ENCODE data around the gene DTWD1. TPM values are rescaled to one million over a fixed set of nuclear protein-coding genes. Genes with fewer than 3 reads are reported as not detected.

DTWD1 gene
- total and polyA plus RNA-seq, 10 of the 15 experiments (the other 5 are each of a cell fraction or from before 2014, with no cell fraction given): 13.9 to 32.0 (median 19.3) TPM

- ChIA-PET SMC1A (ENCODE audit: uncharacterized antibody, unreplicated experiment) (interaction anchor here (0.6 kb wide), 1 partner anchor 741 kb away, joined by 3 read pairs; no protein-coding TSS in a partner anchor), RAD21 (ENCODE audit: unreplicated experiment) (interaction anchor here (1.0 kb wide), 1 partner anchor 33 kb away, joined by 4 read pairs; no protein-coding TSS in a partner anchor), POLR2A (interaction anchor here (0.7 kb wide), 1 partner anchor 162 kb away, joined by 3 read pairs; no protein-coding TSS in a partner anchor), CTCF (no interaction called here)
- Histone ChIP-seq H3K4me2 (ENCODE audit: control insufficient read depth, insufficient read depth) (peak overlapping the region; percentile 64), H3K79me2 (ENCODE audit: control insufficient read depth, insufficient read depth, low read length) (peaks cover 24% of the 10 kb centered on the region), H3K9ac (ENCODE audit: control insufficient read depth, insufficient read depth, low read length) (peak overlapping the region; percentile 97), H3K27ac (ENCODE audit: control insufficient read depth, insufficient read depth) (peak overlapping the region; percentile 88), H3K4me1 (ENCODE audit: control insufficient read depth, insufficient read depth, low read length) (no peaks in the 10 kb centered on the region), H3K4me3 (peak overlapping the region; percentile 95), H3K27me3 (replicated peaks in 1 of 2; ENCODE audit: control insufficient read depth in 2 of 2, insufficient read depth in 2 of 2, low read length in 1 of 2) (no peaks in the 10 kb centered on the region), H4K20me1 (ENCODE audit: control insufficient read depth, insufficient read depth) (no peaks in the 10 kb centered on the region), H3K36me3 (ENCODE audit: control insufficient read depth in 2 of 2, insufficient read depth in 2 of 2, low read length in 1 of 2) (no peaks in the 10 kb centered on the region), H3K9me3 (replicated peaks; ENCODE audit: control insufficient read depth, insufficient read depth, low read length) (peaks cover 8% of the 10 kb centered on the region), H2AFZ (ENCODE audit: control insufficient read depth, low read depth, low read length) (peak overlapping the region; percentile 89)
- DNase-seq (ENCODE audit: low read depth, low spot score): no peak
- TF ChIP-seq MXI1 (IDR thresholded peaks at IDR 0.05; ENCODE audit: low read depth, low read length): no peak
- TF ChIP-seq NFYB (IDR thresholded peaks at IDR 0.05; ENCODE audit: insufficient read depth, low read depth, low read length): no peak
- TF ChIP-seq FOXK2 (IDR thresholded peaks at IDR 0.05): no peak
- TF ChIP-seq, protein P1, sequence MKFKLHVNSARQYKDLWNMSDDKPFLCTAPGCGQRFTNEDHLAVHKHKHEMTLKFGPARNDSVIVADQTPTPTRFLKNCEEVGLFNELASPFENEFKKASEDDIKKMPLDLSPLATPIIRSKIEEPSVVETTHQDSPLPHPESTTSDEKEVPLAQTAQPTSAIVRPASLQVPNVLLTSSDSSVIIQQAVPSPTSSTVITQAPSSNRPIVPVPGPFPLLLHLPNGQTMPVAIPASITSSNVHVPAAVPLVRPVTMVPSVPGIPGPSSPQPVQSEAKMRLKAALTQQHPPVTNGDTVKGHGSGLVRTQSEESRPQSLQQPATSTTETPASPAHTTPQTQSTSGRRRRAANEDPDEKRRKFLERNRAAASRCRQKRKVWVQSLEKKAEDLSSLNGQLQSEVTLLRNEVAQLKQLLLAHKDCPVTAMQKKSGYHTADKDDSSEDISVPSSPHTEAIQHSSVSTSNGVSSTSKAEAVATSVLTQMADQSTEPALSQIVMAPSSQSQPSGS (IDR thresholded peaks at IDR 0.05; ENCODE audit: low read length): 0 out of 2 replicates have a peak, but pooled peaks have one; percentile 8
- FAIRE-seq: no peak
- in situ Hi-C loops (cut with MboI) (loop anchor here (10.0 to 25.0 kb wide), 3 partner anchors 467 to 1284 kb away; partner anchors contain the start of genes COPS2, DUT and EID1), intact Hi-C loops (cut with micrococcal nuclease; ENCODE audit: unreplicated experiment) (loop anchor here (5.0 to 10.0 kb wide), 2 partner anchors 464 to 1287 kb away; partner anchors contain the start of genes COPS2 and DUT)
- no TSS peak for BruUV-seq (replicated peaks)
- peak; percentile 17; the same call in 1 of the 3 replicates for ATAC-seq
- WGBS (ENCODE audit: insufficient coverage, insufficient replicate concordance, low lambda C conversion rate, missing lambda C conversion rate): 19% methylated on average over 8 of the region's 8 CpGs
Measured at GRCh38 chr15:49621401-49621811, 558 bp downstream of the DTWD1 start.

DNA sequence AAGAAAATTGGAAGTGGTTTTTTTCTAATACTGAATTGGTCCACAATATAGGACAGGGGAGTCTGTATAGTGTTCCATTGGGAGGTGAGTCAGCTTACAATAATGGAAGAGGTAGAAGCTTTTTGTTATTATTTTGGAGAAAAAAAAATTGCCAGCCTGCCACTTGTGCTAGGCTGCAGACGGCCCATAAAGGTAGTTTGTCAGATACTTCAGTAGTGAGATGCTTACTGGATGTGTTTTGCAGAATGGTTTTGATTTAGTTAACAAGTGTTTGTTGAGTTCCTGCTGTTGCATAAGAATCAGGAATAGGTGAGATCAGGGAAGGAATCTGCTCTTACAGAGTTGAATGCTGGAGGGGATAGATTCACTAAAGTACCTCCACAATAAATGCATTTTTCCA, 1.0 kb downstream of the DTWD1 start:
- no peak for ATAC-seq
- TSS peak; percentile 74 for BruUV-seq (replicated peaks)
- WGBS (ENCODE audit: insufficient coverage, insufficient replicate concordance, low lambda C conversion rate, missing lambda C conversion rate): 9% methylated on average over 1 of the region's 1 CpG
- H3K27me3 ChIP-seq (replicated peaks in 1 of 2; ENCODE audit: control insufficient read depth in 2 of 2, insufficient read depth in 2 of 2, low read length in 1 of 2): no peaks in the 10 kb centered on the region
- H3K4me3 ChIP-seq: peak overlapping the region; percentile 95
- H3K4me1 ChIP-seq (ENCODE audit: control insufficient read depth, insufficient read depth, low read length): no peaks in the 10 kb centered on the region
- in situ Hi-C loops (cut with MboI): loop anchor here (10.0 to 25.0 kb wide), 3 partner anchors 467 to 1285 kb away; partner anchors contain the start of genes COPS2, DUT and EID1
- H3K79me2 ChIP-seq (ENCODE audit: control insufficient read depth, insufficient read depth, low read length): peaks cover 24% of the 10 kb centered on the region
- H3K9ac ChIP-seq (ENCODE audit: control insufficient read depth, insufficient read depth, low read length): peak overlapping the region; percentile 97
- H2AFZ ChIP-seq (ENCODE audit: control insufficient read depth, low read depth, low read length): peak overlapping the region; percentile 89; the same call in 1 of the 2 replicates
- no peaks in the 10 kb centered on the region for H3K36me3 ChIP-seq (ENCODE audit: control insufficient read depth in 2 of 2, insufficient read depth in 2 of 2, low read length in 1 of 2)
- H3K9me3 ChIP-seq (replicated peaks; ENCODE audit: control insufficient read depth, insufficient read depth, low read length): peaks cover 8% of the 10 kb centered on the region
- H4K20me1 ChIP-seq (ENCODE audit: control insufficient read depth, insufficient read depth): no peaks in the 10 kb centered on the region
- H3K4me2 ChIP-seq (ENCODE audit: control insufficient read depth, insufficient read depth): peak overlapping the region; percentile 64
- intact Hi-C loops (cut with micrococcal nuclease; ENCODE audit: unreplicated experiment): loop anchor here (5.0 to 10.0 kb wide), 2 partner anchors 465 to 1287 kb away; partner anchors contain the start of genes COPS2 and DUT
- CTCF ChIA-PET: no interaction called here
- FAIRE-seq: no peak
- H3K27ac ChIP-seq (ENCODE audit: control insufficient read depth, insufficient read depth): peak overlapping the region; percentile 88
- RAD21 ChIA-PET (ENCODE audit: unreplicated experiment): no interaction called here
- TF ChIP-seq IRF4 (IDR thresholded peaks at IDR 0.05; ENCODE audit: low read depth, low read length) (no peak), MLLT1 (IDR thresholded peaks at IDR 0.05) (no peak)
- TF ChIP-seq, protein P1 (IDR thresholded peaks at IDR 0.05; ENCODE audit: low read length): 0 out of 2 replicates have a peak, but pooled peaks have one; percentile 4
- TF ChIP-seq, protein P2, sequence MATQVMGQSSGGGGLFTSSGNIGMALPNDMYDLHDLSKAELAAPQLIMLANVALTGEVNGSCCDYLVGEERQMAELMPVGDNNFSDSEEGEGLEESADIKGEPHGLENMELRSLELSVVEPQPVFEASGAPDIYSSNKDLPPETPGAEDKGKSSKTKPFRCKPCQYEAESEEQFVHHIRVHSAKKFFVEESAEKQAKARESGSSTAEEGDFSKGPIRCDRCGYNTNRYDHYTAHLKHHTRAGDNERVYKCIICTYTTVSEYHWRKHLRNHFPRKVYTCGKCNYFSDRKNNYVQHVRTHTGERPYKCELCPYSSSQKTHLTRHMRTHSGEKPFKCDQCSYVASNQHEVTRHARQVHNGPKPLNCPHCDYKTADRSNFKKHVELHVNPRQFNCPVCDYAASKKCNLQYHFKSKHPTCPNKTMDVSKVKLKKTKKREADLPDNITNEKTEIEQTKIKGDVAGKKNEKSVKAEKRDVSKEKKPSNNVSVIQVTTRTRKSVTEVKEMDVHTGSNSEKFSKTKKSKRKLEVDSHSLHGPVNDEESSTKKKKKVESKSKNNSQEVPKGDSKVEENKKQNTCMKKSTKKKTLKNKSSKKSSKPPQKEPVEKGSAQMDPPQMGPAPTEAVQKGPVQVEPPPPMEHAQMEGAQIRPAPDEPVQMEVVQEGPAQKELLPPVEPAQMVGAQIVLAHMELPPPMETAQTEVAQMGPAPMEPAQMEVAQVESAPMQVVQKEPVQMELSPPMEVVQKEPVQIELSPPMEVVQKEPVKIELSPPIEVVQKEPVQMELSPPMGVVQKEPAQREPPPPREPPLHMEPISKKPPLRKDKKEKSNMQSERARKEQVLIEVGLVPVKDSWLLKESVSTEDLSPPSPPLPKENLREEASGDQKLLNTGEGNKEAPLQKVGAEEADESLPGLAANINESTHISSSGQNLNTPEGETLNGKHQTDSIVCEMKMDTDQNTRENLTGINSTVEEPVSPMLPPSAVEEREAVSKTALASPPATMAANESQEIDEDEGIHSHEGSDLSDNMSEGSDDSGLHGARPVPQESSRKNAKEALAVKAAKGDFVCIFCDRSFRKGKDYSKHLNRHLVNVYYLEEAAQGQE (IDR thresholded peaks at IDR 0.05; ENCODE audit: low read depth, low read length): no peak
- SMC1A ChIA-PET (ENCODE audit: uncharacterized antibody, unreplicated experiment): interaction anchor here (1.1 kb wide), 1 partner anchor 10 kb away, joined by 3 read pairs; no protein-coding TSS in a partner anchor
- no peak for DNase-seq (ENCODE audit: low read depth, low spot score)
- POLR2A ChIA-PET: no interaction called here

Measured in GM12878 (cell line).